Effector memory CD4-positive, alpha-beta T cell (primary cell): Measurements from ENCODE around the gene HOGA1.
"Not testable (repeated sequence)": the region's sequence is repeated elsewhere in the genome, so short reads cannot be mapped to it uniquely, and the experiment has no call there.

Experiments
- DNase-seq, 3 donors: peaks; one replicate each; pipeline ENCODE4 v3.0.0-alpha.2; 2020
- H3K27ac ChIP-seq: 2 replicates; pipeline ENCODE4 v1.7.0; 2013; ENCODE audit warnings: mild to moderate bottlenecking, low read length, moderate library complexity; ENCODE audit not compliant: insufficient read depth, poor library complexity, severe bottlenecking
- H3K27me3 ChIP-seq: replicated peaks from 2 replicates; pipeline ENCODE4 v1.7.0; 2013; ENCODE audit warnings: mild to moderate bottlenecking, low read length; ENCODE audit not compliant: insufficient read depth, control insufficient read depth, poor library complexity, severe bottlenecking
- H3K36me3 ChIP-seq: 2 replicates; pipeline ENCODE4 v1.7.0; 2013; ENCODE audit warnings: mild to moderate bottlenecking, low read length, moderate library complexity; ENCODE audit not compliant: control insufficient read depth, insufficient read depth
- H3K4me1 ChIP-seq: 2 replicates; pipeline ENCODE4 v1.7.0; 2013; ENCODE audit warnings: low read length, mild to moderate bottlenecking; ENCODE audit not compliant: control insufficient read depth, insufficient read depth, poor library complexity, severe bottlenecking
- H3K4me3 ChIP-seq: 2 replicates; pipeline ENCODE4 v1.7.0; 2013; ENCODE audit warnings: low read length, low read depth, mild to moderate bottlenecking; ENCODE audit not compliant: insufficient read depth, poor library complexity, severe bottlenecking
- H3K9me3 ChIP-seq: 2 replicates; pipeline ENCODE4 v1.7.0; 2013; ENCODE audit warnings: mild to moderate bottlenecking, low read length, moderate library complexity; ENCODE audit not compliant: control insufficient read depth

HOGA1 gene

DNA sequence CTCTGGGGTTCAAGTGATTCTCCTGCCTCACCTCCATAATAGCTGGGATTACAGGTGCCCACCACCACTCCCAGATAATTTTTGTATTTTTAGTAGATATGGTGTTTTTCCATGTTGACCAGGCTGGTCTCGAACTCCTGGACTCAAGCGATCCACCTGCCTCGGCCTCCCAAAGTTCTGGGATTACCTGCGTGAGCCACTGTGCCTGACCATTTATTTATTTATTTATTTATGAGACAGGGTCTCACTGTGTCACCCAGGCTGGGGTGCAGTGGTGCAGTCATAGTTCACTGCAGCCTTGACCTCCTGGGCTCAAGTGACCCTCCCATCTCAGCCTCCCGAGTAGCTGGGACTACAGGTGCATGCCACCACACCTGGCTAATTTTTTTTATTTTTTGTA, 29.9 kb upstream of the HOGA1 start:
- not testable (repeated sequence) for H3K4me3 ChIP-seq, DNase-seq, H3K36me3 ChIP-seq, H3K27ac ChIP-seq, H3K27me3 ChIP-seq, H3K4me1 ChIP-seq, H3K9me3 ChIP-seq

DNA sequence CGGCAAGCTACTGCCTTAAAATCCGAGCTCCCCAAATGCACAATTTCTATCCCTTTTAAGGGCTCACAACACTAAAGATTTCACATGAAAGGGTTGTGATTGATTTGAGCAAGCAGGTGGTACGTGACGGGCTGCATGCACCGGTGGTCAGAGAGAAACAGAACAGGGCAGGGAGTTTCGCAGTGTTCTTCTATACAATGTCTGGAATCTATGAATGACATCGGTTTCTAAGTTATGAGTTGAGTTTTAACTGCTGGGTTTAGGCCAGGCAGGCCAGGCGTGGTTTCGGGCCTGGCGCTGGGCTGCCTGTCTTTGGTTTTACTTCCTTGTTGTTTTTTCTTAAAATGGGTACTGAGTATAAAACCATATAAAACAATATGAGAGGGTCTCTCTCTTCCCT, 28.6 kb upstream of the HOGA1 start:
- H3K4me1 ChIP-seq, DNase-seq, H3K27ac ChIP-seq, H3K36me3 ChIP-seq, H3K27me3 ChIP-seq, H3K4me3 ChIP-seq, H3K9me3 ChIP-seq: not testable (repeated sequence)

- DNase-seq, H3K27me3 ChIP-seq, H3K36me3 ChIP-seq, H3K4me1 ChIP-seq, H3K9me3 ChIP-seq, H3K27ac ChIP-seq, H3K4me3 ChIP-seq: not testable (repeated sequence)
Measured at GRCh38 chr10:97560731-97561381, 23.3 kb upstream of the HOGA1 start.

DNA sequence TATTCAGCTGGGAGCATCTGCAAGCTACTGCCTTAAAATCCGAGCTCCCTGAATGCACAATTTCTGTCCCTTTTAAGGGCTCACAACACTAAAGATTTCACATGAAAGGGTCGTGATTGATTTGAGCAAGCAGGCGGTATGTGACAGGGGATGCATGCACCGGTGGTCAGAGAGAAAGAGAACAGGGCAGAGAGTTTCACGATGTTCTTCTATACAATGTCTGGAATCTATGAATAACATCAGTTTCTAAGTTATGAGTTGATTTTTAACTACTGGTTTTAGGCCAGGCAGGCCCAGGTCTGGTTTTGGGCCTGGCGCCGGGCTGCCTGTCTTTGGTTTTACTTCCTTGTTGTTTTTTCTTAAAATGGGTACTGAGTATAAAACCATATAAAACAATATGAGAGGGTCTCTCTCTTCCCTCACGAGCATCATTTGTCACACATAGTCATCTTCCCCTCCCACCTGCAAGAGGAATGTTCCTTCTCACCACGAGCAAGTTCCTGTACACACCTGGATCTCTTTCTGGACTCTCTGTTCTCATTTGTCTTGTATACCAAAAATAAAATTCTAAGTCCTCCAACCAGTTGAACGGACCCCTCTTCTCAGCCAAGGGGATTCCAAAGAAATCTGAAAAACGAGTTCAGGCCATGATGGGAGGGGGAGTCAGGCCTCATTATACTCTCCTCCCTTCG, 22.7 kb upstream of the HOGA1 start:
- not testable (repeated sequence) for H3K4me1 ChIP-seq, H3K27ac ChIP-seq, DNase-seq, H3K36me3 ChIP-seq, H3K27me3 ChIP-seq, H3K9me3 ChIP-seq, H3K4me3 ChIP-seq

GRCh38 chr10:97562329-97562728, 21.9 kb upstream of the HOGA1 start:
- not testable (repeated sequence) for DNase-seq, H3K27me3 ChIP-seq, H3K9me3 ChIP-seq, H3K27ac ChIP-seq, H3K4me1 ChIP-seq, H3K36me3 ChIP-seq, H3K4me3 ChIP-seq

DNA sequence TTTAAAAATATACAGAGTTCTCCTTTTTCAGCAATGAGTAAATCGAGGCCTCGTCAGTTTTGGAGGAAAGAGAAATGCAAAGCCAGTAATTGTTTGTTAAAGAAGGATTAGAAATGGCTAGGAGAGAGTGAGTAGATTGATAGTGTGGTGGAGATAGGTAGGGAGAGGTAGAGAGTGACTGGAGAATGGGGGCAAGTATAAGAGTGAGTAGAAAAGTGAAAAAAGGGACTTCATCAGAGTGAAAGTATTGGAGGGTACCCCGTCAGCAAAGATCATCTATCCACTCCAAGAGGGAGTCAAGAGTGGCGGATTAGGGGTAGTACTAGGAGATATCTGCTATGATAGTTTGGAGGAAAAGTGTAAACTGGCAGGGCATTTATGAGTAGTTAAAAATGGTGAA, 20.9 kb upstream of the HOGA1 start:
- Histone ChIP-seq H3K27me3 (no peaks in the 10 kb centered on the region), H3K4me1 (no peaks in the 10 kb centered on the region), H3K36me3 (no peaks in the 10 kb centered on the region), H3K27ac (no peak overlapping the region), H3K9me3 (no peaks in the 10 kb centered on the region), H3K4me3 (no peak overlapping the region)
- no peak for DNase-seq

- no peak overlapping the region for H3K4me3 ChIP-seq
- H3K4me1 ChIP-seq, result no peaks in the 10 kb centered on the region
- no peak overlapping the region for H3K27ac ChIP-seq
- no peaks in the 10 kb centered on the region for H3K36me3 ChIP-seq
- H3K27me3 ChIP-seq, result no peaks in the 10 kb centered on the region
- DNase-seq, result no peak
- H3K9me3 ChIP-seq, result no peaks in the 10 kb centered on the region
Measured at GRCh38 chr10:97564776-97565175, 19.4 kb upstream of the HOGA1 start.

DNA sequence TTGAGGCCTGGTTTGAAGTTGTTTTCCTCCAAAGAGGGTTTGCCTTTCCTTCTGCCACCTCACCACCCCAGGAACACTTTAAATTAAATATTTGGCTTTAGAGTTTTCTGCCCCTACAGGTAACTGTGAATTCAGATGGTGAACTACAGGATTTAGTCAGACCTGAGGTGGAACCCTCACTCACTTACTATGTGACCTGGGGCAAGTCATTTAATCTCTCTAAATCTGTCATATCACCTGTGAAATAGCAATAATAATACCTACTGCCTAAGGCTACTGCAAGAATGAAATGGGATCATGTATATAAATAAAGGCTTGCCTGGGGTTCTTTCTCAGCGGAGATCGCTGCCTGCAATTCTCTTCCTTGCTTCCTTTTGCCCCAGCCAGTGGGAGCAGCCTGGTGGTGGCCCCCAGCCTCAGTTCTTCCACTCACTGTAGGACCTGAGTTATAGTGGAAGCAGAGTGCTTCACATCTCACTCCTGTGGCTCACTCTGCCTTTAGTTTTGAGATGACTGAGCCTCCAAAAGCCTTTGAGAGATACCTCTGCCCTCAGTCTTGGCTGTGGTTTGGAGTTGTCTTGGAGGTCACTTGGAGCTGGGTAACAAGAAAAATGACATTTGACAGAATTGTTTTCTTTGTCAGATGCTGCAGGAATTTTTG, 17.7 kb upstream of the HOGA1 start:
- no peaks in the 10 kb centered on the region for H3K36me3 ChIP-seq
- H3K9me3 ChIP-seq, result no peaks in the 10 kb centered on the region
- no peak overlapping the region for H3K27ac ChIP-seq
- no peak for DNase-seq
- H3K27me3 ChIP-seq, result no peaks in the 10 kb centered on the region
- H3K4me1 ChIP-seq, result no peaks in the 10 kb centered on the region
- no peak overlapping the region for H3K4me3 ChIP-seq

- Histone ChIP-seq H3K36me3 (no peaks in the 10 kb centered on the region), H3K4me1 (no peaks in the 10 kb centered on the region), H3K4me3 (no peak overlapping the region), H3K27ac (no peak overlapping the region), H3K27me3 (no peaks in the 10 kb centered on the region), H3K9me3 (no peaks in the 10 kb centered on the region)
- DNase-seq, result no peak
Measured at GRCh38 chr10:97567891-97568290, 16.3 kb upstream of the HOGA1 start.

DNA sequence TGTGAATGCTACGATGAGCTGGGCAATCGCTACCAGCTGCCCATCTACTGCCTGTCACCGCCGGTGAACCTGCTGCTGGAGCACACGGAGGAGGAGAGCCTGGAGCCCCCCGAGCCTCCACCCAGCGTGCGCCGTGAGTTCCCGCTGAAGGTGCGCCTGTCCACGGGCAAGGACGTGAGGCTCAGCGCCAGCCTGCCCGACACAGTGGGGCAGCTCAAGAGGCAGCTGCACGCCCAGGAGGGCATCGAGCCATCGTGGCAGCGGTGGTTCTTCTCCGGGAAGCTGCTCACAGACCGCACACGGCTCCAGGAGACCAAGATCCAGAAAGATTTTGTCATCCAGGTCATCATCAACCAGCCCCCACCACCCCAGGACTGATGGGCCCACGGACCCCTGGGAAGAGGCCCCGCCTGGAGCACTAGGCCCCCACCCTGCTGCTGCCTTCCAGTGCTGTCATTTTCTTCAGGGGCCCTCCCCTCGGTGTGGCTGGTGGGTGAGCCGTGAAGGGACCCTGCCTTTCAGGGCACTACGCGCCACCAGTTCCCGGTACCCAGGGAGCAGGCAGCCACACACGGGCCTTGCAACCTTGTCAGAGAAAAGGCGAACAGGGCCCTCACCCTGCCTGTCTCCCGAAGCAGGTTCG, 13.9 kb upstream of the HOGA1 start:
- H3K36me3 ChIP-seq, result no peaks in the 10 kb centered on the region

More for the DNA sequence above, 13.9 kb upstream of the HOGA1 start:
- Histone ChIP-seq H3K9me3 (no peaks in the 10 kb centered on the region), H3K27ac (no peak overlapping the region), H3K27me3 (no peaks in the 10 kb centered on the region), H3K4me3 (no peak overlapping the region), H3K4me1 (no peaks in the 10 kb centered on the region)
- no peak for DNase-seq
